GM12878 (cell line): ENCODE measurements around the gene NCBP3. TPM values are rescaled to one million over a fixed set of nuclear protein-coding genes. Genes with fewer than 3 reads are reported as not detected.

Experiments used
- ATAC-seq: fragments of 200-7000 bp; cut with Tn5 transposase; 3 replicates; pipeline ENCODE4 v1.9.1; 2020; ENCODE audit warnings: mild to moderate bottlenecking, moderate library complexity
- BruUV-seq: library from RNA; stranded (reverse); fragments of 400-500 nt; replicated peaks from 2 replicates; lab custom pipeline; 2021; lab: Mats Ljungman, UMichigan
- CTCF ChIA-PET: fragments of 300-600 bp; sonication (Branson Sonifier 250); formaldehyde crosslinking; extraction: SDS; loops from one replicate; lab custom pipeline; 2021; ENCODE audit warnings: inconsistent platforms; lab: Yijun Ruan, JAX
- POLR2A ChIA-PET: fragments of 350-600 bp; formaldehyde crosslinking; extraction: SDS; loops from one replicate; lab custom pipeline; 2021; ENCODE audit warnings: inconsistent platforms; lab: Charles Lee
- RAD21 ChIA-PET: fragments of 300-600 bp; sonication (Branson Sonifier 250); formaldehyde crosslinking; loops from one replicate; lab custom pipeline; 2023; ENCODE audit warnings: antibody characterized with exemption; ENCODE audit not compliant: unreplicated experiment; lab: Charles Lee
- SMC1A ChIA-PET: fragments of 300-600 bp; sonication (Branson Sonifier 250); formaldehyde crosslinking; loops from one replicate; lab custom pipeline; 2023; ENCODE audit not compliant: unreplicated experiment, uncharacterized antibody; lab: Charles Lee
- DNase-seq: peaks from one replicate; pipeline ENCODE4 v3.0.0-alpha.2; 2011; ENCODE audit warnings: low read depth, low spot score
- FAIRE-seq: peaks from 3 replicates; lab custom pipeline; 2011; peaks lifted over from hg19 to GRCh38; lab: Jason Lieb, UNC
- H2AFZ ChIP-seq: 2 replicates; pipeline ENCODE4 v1.6.0; 2011; ENCODE audit warnings: low read depth, low read length, control low read depth; ENCODE audit not compliant: control insufficient read depth
- H3K27ac ChIP-seq: 2 replicates; pipeline ENCODE4 v1.5.1; 2011; ENCODE audit warnings: control low read depth; ENCODE audit not compliant: control insufficient read depth, insufficient read depth
- H3K27me3 ChIP-seq, 2 experiments: replicated peaks in 1 of 2; 2 replicates each; pipeline versions ENCODE4 v1.6.0 to v1.6.1; 2011; ENCODE audit warnings: low read length in 1 of 2; ENCODE audit not compliant: control insufficient read depth in 2 of 2, insufficient read depth in 2 of 2
- H3K36me3 ChIP-seq, 2 experiments: 2 replicates each; pipeline ENCODE4 v1.5.1; 2011; ENCODE audit warnings: low read length in 1 of 2; ENCODE audit not compliant: control insufficient read depth in 2 of 2, insufficient read depth in 2 of 2
- H3K4me1 ChIP-seq: 2 replicates; pipeline ENCODE4 v1.6.1; 2011; ENCODE audit warnings: mild to moderate bottlenecking, low read length, moderate library complexity, mixed read lengths; ENCODE audit not compliant: control insufficient read depth, insufficient read depth
- H3K4me2 ChIP-seq: 2 replicates; pipeline ENCODE4 v1.6.0; 2011; ENCODE audit warnings: control low read depth; ENCODE audit not compliant: control insufficient read depth, insufficient read depth
- H3K4me3 ChIP-seq: fragments of 200-600 bp; sonication (generic); 2 replicates; pipeline ENCODE4 v1.5.1; 2016
- H3K79me2 ChIP-seq: 2 replicates; pipeline ENCODE4 v1.6.0; 2011; ENCODE audit warnings: low read length; ENCODE audit not compliant: control insufficient read depth, insufficient read depth
- H3K9ac ChIP-seq: 2 replicates; pipeline ENCODE4 v1.8.0; 2011; ENCODE audit warnings: low read length, control low read depth, mixed read lengths; ENCODE audit not compliant: control insufficient read depth, insufficient read depth
- H3K9me3 ChIP-seq: replicated peaks from 3 replicates; pipeline ENCODE4 v1.5.1; 2011; ENCODE audit warnings: mild to moderate bottlenecking, low read length; ENCODE audit not compliant: control insufficient read depth, insufficient read depth
- H4K20me1 ChIP-seq: 2 replicates; pipeline ENCODE4 v1.6.0; 2011; ENCODE audit not compliant: control insufficient read depth, insufficient read depth
- CBX3 ChIP-seq: fragments of 200-600 bp; sonication (generic); IDR thresholded peaks from 2 replicates; pipeline ENCODE4 v1.6.1; 2016; ENCODE audit warnings: low read depth, borderline replicate concordance
- E2F4 ChIP-seq: IDR thresholded peaks from 2 replicates; pipeline ENCODE4 v1.6.1; 2012; ENCODE audit warnings: low read depth, low read length, improper control_type of control experiment
- JUND ChIP-seq: IDR thresholded peaks from 2 replicates; pipeline ENCODE4 v1.6.1; 2012; ENCODE audit warnings: low read depth, mild to moderate bottlenecking, low read length, improper control_type of control experiment, moderate library complexity
- MYC ChIP-seq: IDR thresholded peaks from 2 replicates; pipeline ENCODE4 v1.6.1; 2011; ENCODE audit warnings: mild to moderate bottlenecking, low read length, moderate library complexity, inconsistent platforms; ENCODE audit not compliant: insufficient read depth, insufficient replicate concordance, insufficient read length, severe bottlenecking
- NBN ChIP-seq: fragments of 450-650 bp; IDR thresholded peaks from 2 replicates; pipeline ENCODE4 v1.6.1; 2016
- ZBTB40 ChIP-seq: fragments of 450-650 bp; IDR thresholded peaks from 2 replicates; pipeline ENCODE4 v1.6.1; 2016; ENCODE audit warnings: mild to moderate bottlenecking, moderate library complexity, borderline replicate concordance
- ZNF207 ChIP-seq: fragments of 450-650 bp; IDR thresholded peaks from 2 replicates; pipeline ENCODE4 v1.6.1; 2014; ENCODE audit warnings: antibody characterized with exemption, mild to moderate bottlenecking, borderline replicate concordance
- ZNF687 ChIP-seq: fragments of 450-650 bp; IDR thresholded peaks from 2 replicates; pipeline ENCODE4 v1.6.1; 2017; ENCODE audit warnings: mild to moderate bottlenecking, moderate library complexity
- WGBS: methylation state at CpG from one replicate; pipeline ENCODE4 v1.1.6; 2016; ENCODE audit warnings: low lambda C conversion rate; ENCODE audit not compliant: insufficient replicate concordance, insufficient coverage; ENCODE audit errors: missing lambda C conversion rate; 5-methylcytosine and 5-hydroxymethylcytosine counted together
- in situ Hi-C: fragments of 300-500 bp; cut with MboI; formaldehyde crosslinking; loops from 9 replicates; pipeline ENCODE4 v1.14.3; 2018; ENCODE audit warnings: mixed read lengths
- intact Hi-C: fragments of 100-400 bp; cut with micrococcal nuclease; formaldehyde crosslinking; loops from one replicate; pipeline ENCODE4 v1.14.2; 2022; ENCODE audit not compliant: unreplicated experiment
- polyA plus RNA-seq, 11 experiments: library from polyadenylated mRNA; depleted of rRNA in 4 of 11; unstranded in 6 of 11; stranded (reverse) in 5 of 11; fragments of >200 nt; fragmentation: Nextera tagmentation in 4 of 11; fragmentation: Illumina TruSeq in 1 of 11; extraction: Ambion mirVana in 4 of 11; extraction: Trizol in 1 of 11; gene quantifications; 1 replicate in 1 of 11; 2 replicates in 10 of 11; pipeline versions ENCODE4 v1.2.1 to v1.2.3, GENCODE V29; 2011 to 2016; ENCODE audit warnings: inconsistent platforms in 2 of 11, missing spikeins in 2 of 11, low read depth in 1 of 11
- total RNA-seq, 4 experiments: library from RNA; depleted of rRNA in 3 of 4; stranded (reverse); fragments of >200 nt in 3 of 4; fragmentation: Illumina TruSeq in 1 of 4; extraction: Trizol in 1 of 4; gene quantifications; 2 replicates each; pipeline versions ENCODE4 v1.2.1 to v1.2.3, GENCODE V29; 2013 to 2021
- TF ChIP-seq, protein P1 (sequence below): IDR thresholded peaks from 2 replicates; pipeline ENCODE4 v1.6.1; 2011; ENCODE audit warnings: borderline replicate concordance, low read depth, mild to moderate bottlenecking, moderate library complexity, low read length; ENCODE audit not compliant: insufficient read depth, poor library complexity, severe bottlenecking

NCBP3 gene
- total and polyA plus RNA-seq, 10 of the 15 experiments (the other 5 are each of a cell fraction or from before 2014, with no cell fraction given), result 5.2 to 32.0 (median 23.2) TPM

DNA sequence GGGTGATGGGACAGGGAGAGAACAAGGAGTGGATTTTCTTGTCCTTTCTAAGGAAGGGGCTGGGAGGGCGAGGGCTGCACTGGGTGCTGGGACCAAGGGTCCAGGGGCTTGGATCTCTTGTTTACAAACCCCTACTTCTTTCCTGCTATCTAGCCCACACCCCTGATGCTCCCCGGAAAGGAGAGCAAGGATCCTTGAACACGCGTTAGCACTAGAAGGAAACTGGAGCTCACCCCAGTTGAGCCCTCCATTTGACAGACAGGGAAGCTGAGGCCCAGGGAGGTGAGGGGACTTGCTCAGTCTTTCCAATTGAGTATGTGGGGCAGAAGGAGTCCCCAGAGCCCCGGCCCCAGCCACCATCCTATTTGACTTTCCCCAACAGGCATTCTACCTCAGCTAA lies 40.5 kb downstream of the NCBP3 start:
- in situ Hi-C loops, result no loop called here
- Histone ChIP-seq H2AFZ (no peak overlapping the region), H3K27me3 (no peaks in the 10 kb centered on the region), H3K4me3 (no peak overlapping the region), H3K27ac (no peak overlapping the region), H3K36me3 (peaks cover 0 to under 1% of the 10 kb centered on the region in 2 experiments; a peak in 2 of 4 replicates), H4K20me1 (no peaks in the 10 kb centered on the region), H3K9ac (no peak overlapping the region), H3K4me1 (peaks cover 18% of the 10 kb centered on the region), H3K4me2 (no peak overlapping the region), H3K79me2 (no peaks in the 10 kb centered on the region), H3K9me3 (no peaks in the 10 kb centered on the region)
- FAIRE-seq, result no peak
- ChIA-PET CTCF (interaction anchor here (1.4 to 3.9 kb wide), 3 partner anchors 22 to 70 kb away, joined by 4 to 17 read pairs (median 4); no protein-coding TSS in a partner anchor), SMC1A (interaction anchor here (1.4 to 3.9 kb wide), 4 partner anchors 9 to 68 kb away, joined by 4 to 22 read pairs (median 6); no protein-coding TSS in a partner anchor), RAD21 (interaction anchor here (0.9 to 2.3 kb wide), 3 partner anchors 42 to 159 kb away, joined by 3 to 20 read pairs (median 7); no protein-coding TSS in a partner anchor), POLR2A (no interaction called here)
- no peak for DNase-seq
- WGBS, result 79% methylated on average over 5 of the region's 5 CpGs
- ATAC-seq, result no peak
- intact Hi-C loops, result no loop called here
- BruUV-seq, result no TSS peak
- TF ChIP-seq CBX3 (no peak), ZBTB40 (no peak), NBN (no peak), MYC (no peak), ZNF207 (no peak), JUND (no peak), ZNF687 (no peak), E2F4 (no peak)
- TF ChIP-seq, protein P1, sequence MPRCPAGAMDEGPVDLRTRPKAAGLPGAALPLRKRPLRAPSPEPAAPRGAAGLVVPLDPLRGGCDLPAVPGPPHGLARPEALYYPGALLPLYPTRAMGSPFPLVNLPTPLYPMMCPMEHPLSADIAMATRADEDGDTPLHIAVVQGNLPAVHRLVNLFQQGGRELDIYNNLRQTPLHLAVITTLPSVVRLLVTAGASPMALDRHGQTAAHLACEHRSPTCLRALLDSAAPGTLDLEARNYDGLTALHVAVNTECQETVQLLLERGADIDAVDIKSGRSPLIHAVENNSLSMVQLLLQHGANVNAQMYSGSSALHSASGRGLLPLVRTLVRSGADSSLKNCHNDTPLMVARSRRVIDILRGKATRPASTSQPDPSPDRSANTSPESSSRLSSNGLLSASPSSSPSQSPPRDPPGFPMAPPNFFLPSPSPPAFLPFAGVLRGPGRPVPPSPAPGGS, result no peak
